Liver (tissue), 9 donors: ENCODE data around the gene KPRP. TPM values are rescaled to one million over a fixed set of nuclear protein-coding genes. Genes with fewer than 3 reads are reported as not detected.

ENCODE experiments used
- DNase-seq: peaks from one replicate; pipeline ENCODE4 v3.0.0-alpha.2; 2017; ENCODE audit warnings: low spot score
- H3K27ac ChIP-seq, 2 donors: one replicate each; pipeline ENCODE4 v1.7.0; 2013; ENCODE audit warnings: inconsistent platforms in 2 of 2, low read length in 2 of 2, control low read depth in 1 of 2, low read depth in 1 of 2, mild to moderate bottlenecking in 1 of 2
- H3K27me3 ChIP-seq, 4 donors: one replicate each; pipeline versions ENCODE4 v1.6.1 to v1.7.0; 2013; ENCODE audit warnings: low read length in 3 of 4, inconsistent platforms in 1 of 4, mild to moderate bottlenecking in 1 of 4, moderate library complexity in 1 of 4; ENCODE audit not compliant: control insufficient read depth in 4 of 4, insufficient read depth in 4 of 4
- H3K36me3 ChIP-seq, 4 donors: one replicate each; pipeline versions ENCODE4 v1.6.1 to v1.7.0; 2013; ENCODE audit warnings: low read length in 3 of 4, mild to moderate bottlenecking in 3 of 4, low read depth in 1 of 4, moderate library complexity in 1 of 4; ENCODE audit not compliant: control insufficient read depth in 4 of 4, insufficient read depth in 3 of 4
- H3K4me1 ChIP-seq, 4 donors: one replicate each; pipeline versions ENCODE4 v1.6.1 to v1.7.0; 2013; ENCODE audit warnings: low read length in 3 of 4, mild to moderate bottlenecking in 3 of 4, moderate library complexity in 1 of 4; ENCODE audit not compliant: control insufficient read depth in 4 of 4, insufficient read depth in 4 of 4
- H3K4me3 ChIP-seq, 3 donors: one replicate each; pipeline versions ENCODE4 v1.6.1 to v1.7.0; 2013; ENCODE audit warnings: low read length in 3 of 3, control low read depth in 1 of 3, low read depth in 1 of 3, mild to moderate bottlenecking in 1 of 3
- H3K9ac ChIP-seq, 2 donors: one replicate each; pipeline ENCODE4 v1.7.0; 2013; ENCODE audit warnings: low read length in 2 of 2, mild to moderate bottlenecking in 2 of 2, moderate library complexity in 2 of 2, control low read depth in 1 of 2, low read depth in 1 of 2
- H3K9me3 ChIP-seq, 4 donors: one replicate each; pipeline versions ENCODE4 v1.6.1 to v1.7.0; 2013; ENCODE audit warnings: low read length in 3 of 4; ENCODE audit not compliant: control insufficient read depth in 4 of 4
- ATF3 ChIP-seq: IDR thresholded peaks from 2 replicates; pipeline ENCODE4 v1.6.1; 2016; ENCODE audit warnings: antibody characterized with exemption
- CTCF ChIP-seq: fragments of 150-350 bp; IDR thresholded peaks from 2 replicates; pipeline ENCODE4 v1.5.1; 2017; ENCODE audit warnings: improper control_type of control experiment, low read depth, low read length; ENCODE audit not compliant: missing input control
- EGR1 ChIP-seq, 2 donors: IDR thresholded peaks; 2 replicates each; pipeline ENCODE4 v1.6.1; 2016 to 2018; ENCODE audit warnings: antibody characterized with exemption in 2 of 2, low read depth in 2 of 2
- FOXA1 ChIP-seq: IDR thresholded peaks from 2 replicates; pipeline ENCODE4 v1.6.1; 2016; ENCODE audit warnings: antibody characterized with exemption
- FOXA2 ChIP-seq: IDR thresholded peaks from 2 replicates; pipeline ENCODE4 v1.6.1; 2016; ENCODE audit warnings: antibody characterized with exemption
- GABPA ChIP-seq, 2 donors: IDR thresholded peaks in 1 of 2; conservative IDR thresholded peaks in 1 of 2; 2 replicates each; pipeline ENCODE4 v1.6.1; 2016; ENCODE audit warnings: antibody characterized with exemption in 2 of 2, mild to moderate bottlenecking in 1 of 2, moderate library complexity in 1 of 2
- HNF4A ChIP-seq, 2 donors: conservative IDR thresholded peaks; 2 replicates each; pipeline ENCODE4 v1.6.1; 2016; ENCODE audit warnings: antibody characterized with exemption in 2 of 2, mild to moderate bottlenecking in 2 of 2
- HNF4G ChIP-seq: IDR thresholded peaks from 2 replicates; pipeline ENCODE4 v1.6.1; 2016; ENCODE audit warnings: antibody characterized with exemption
- JUND ChIP-seq, 2 donors: IDR thresholded peaks; 2 replicates each; pipeline ENCODE4 v1.6.1; 2016; ENCODE audit warnings: antibody characterized with exemption in 2 of 2
- MAX ChIP-seq: IDR thresholded peaks from 2 replicates; pipeline ENCODE4 v1.6.1; 2016; ENCODE audit warnings: antibody characterized with exemption
- NR2F2 ChIP-seq: IDR thresholded peaks from 2 replicates; pipeline ENCODE4 v1.6.1; 2016; ENCODE audit warnings: antibody characterized with exemption
- RAD21 ChIP-seq, 2 donors: IDR thresholded peaks; 2 replicates each; pipeline ENCODE4 v1.6.1; 2016; ENCODE audit warnings: antibody characterized with exemption in 2 of 2, mild to moderate bottlenecking in 2 of 2
- REST ChIP-seq: IDR thresholded peaks from 2 replicates; pipeline ENCODE4 v1.6.1; 2016; ENCODE audit warnings: antibody characterized with exemption, mild to moderate bottlenecking
- RXRA ChIP-seq, 2 donors: IDR thresholded peaks; 2 replicates each; pipeline ENCODE4 v1.6.1; 2017 to 2018; ENCODE audit warnings: antibody characterized with exemption in 2 of 2, mild to moderate bottlenecking in 1 of 2
- SP1 ChIP-seq: IDR thresholded peaks from 2 replicates; pipeline ENCODE4 v1.6.1; 2018; ENCODE audit warnings: antibody characterized with exemption, mild to moderate bottlenecking
- TAF1 ChIP-seq: conservative IDR thresholded peaks from 2 replicates; pipeline ENCODE4 v1.6.1; 2016; ENCODE audit warnings: antibody characterized with exemption, mild to moderate bottlenecking
- YY1 ChIP-seq: IDR thresholded peaks from 2 replicates; pipeline ENCODE4 v1.6.1; 2016; ENCODE audit warnings: antibody characterized with exemption, mild to moderate bottlenecking
- ZBTB33 ChIP-seq: IDR thresholded peaks from 2 replicates; pipeline ENCODE4 v1.6.1; 2016; ENCODE audit warnings: antibody characterized with exemption
- polyA plus RNA-seq, 2 donors: library from polyadenylated mRNA; stranded (reverse) in 1 of 2; unstranded in 1 of 2; fragments of 200-250 nt in 1 of 2; fragments of >200 nt in 1 of 2; fragmentation: Nextera tagmentation in 1 of 2; extraction: Ambion mirVana in 1 of 2; gene quantifications; one replicate each; pipeline versions ENCODE4 v1.2.1 to v1.2.3, GENCODE V29; 2013 to 2015
- total RNA-seq, 2 donors: library from RNA; depleted of rRNA; stranded (reverse); fragments of >200 nt; gene quantifications; one replicate each; pipeline ENCODE4 v1.2.3, GENCODE V29; 2014
- donor health status: healthy.
- donor health status: healthy.
- donor health status: healthy.
- donor health status: healthy.
- donor health status: healthy.

Gene KPRP
- total and polyA plus RNA-seq, 4 donors: not detected

- Histone ChIP-seq H3K27me3 (peaks cover 0 to 4% (median 0%) of the 10 kb centered on the region in 4 donors), H3K9ac (no peak overlapping the region), H3K9me3 (no peaks in the 10 kb centered on the region), H3K36me3 (no peaks in the 10 kb centered on the region), H3K4me1 (no peaks in the 10 kb centered on the region), H3K4me3 (no peak overlapping the region), H3K27ac (no peak overlapping the region)
- DNase-seq: no peak
- no peak for TF ChIP-seq NR2F2
- no peak for TF ChIP-seq HNF4A (conservative IDR thresholded peaks at IDR 0.05)
- TF ChIP-seq HNF4G: no peak
- no peak for TF ChIP-seq SP1
- no peak for TF ChIP-seq EGR1 (IDR thresholded peaks at IDR 0.05; ENCODE audit: low read depth in 2 of 2)
- no peak for TF ChIP-seq RXRA (IDR thresholded peaks at IDR 0.05)
- no peak for TF ChIP-seq ATF3
- no peak for TF ChIP-seq FOXA2
- TF ChIP-seq REST: no peak
- TF ChIP-seq JUND (IDR thresholded peaks at IDR 0.05): no peak
- no peak for TF ChIP-seq TAF1
- no peak for TF ChIP-seq GABPA (IDR thresholded peaks at IDR 0.05 in 1 of 2, conservative IDR thresholded peaks at IDR 0.05 in 1 of 2)
- TF ChIP-seq FOXA1: no peak
- TF ChIP-seq ZBTB33: no peak
- TF ChIP-seq CTCF: no peak
- TF ChIP-seq YY1: no peak
- TF ChIP-seq RAD21 (IDR thresholded peaks at IDR 0.05): no peak
- no peak for TF ChIP-seq MAX
Measured at GRCh38 chr1:152725261-152725660, 32.6 kb upstream of the KPRP start.
